Duodenal mucosa (tissue), 2 donors: ENCODE results near the gene ABCF3.

Experiments used
- H3K27ac ChIP-seq: one replicate; pipeline ENCODE4 v1.7.0; 2013; ENCODE audit warnings: low read depth, low read length
- H3K27me3 ChIP-seq, 2 donors: one replicate each; pipeline ENCODE4 v1.7.0; 2013; ENCODE audit warnings: low read length in 2 of 2, control low read depth in 1 of 2; ENCODE audit not compliant: insufficient read depth in 2 of 2, control insufficient read depth in 1 of 2
- H3K36me3 ChIP-seq, 2 donors: one replicate each; pipeline ENCODE4 v1.7.0; 2013; ENCODE audit warnings: low read length in 2 of 2, control low read depth in 1 of 2; ENCODE audit not compliant: insufficient read depth in 2 of 2, control insufficient read depth in 1 of 2
- H3K4me1 ChIP-seq, 2 donors: one replicate each; pipeline ENCODE4 v1.7.0; 2013; ENCODE audit warnings: low read length in 2 of 2, control low read depth in 1 of 2; ENCODE audit not compliant: insufficient read depth in 2 of 2, control insufficient read depth in 1 of 2
- H3K4me3 ChIP-seq, 2 donors: one replicate each; pipeline ENCODE4 v1.7.0; 2013; ENCODE audit warnings: low read length in 2 of 2, low read depth in 1 of 2
- H3K9ac ChIP-seq, 2 donors: one replicate each; pipeline ENCODE4 v1.7.0; 2013; ENCODE audit warnings: low read length in 2 of 2, low read depth in 1 of 2
- H3K9me3 ChIP-seq, 2 donors: one replicate each; pipeline ENCODE4 v1.7.0; 2013; ENCODE audit warnings: low read length in 2 of 2, control low read depth in 1 of 2; ENCODE audit not compliant: control insufficient read depth in 1 of 2

Gene ABCF3

GRCh38 chr3:184165543-184165942 lies 20.5 kb upstream of the ABCF3 start:
- Histone ChIP-seq H3K4me3 (no peak overlapping the region), H3K27me3 (no peaks in the 10 kb centered on the region), H3K36me3 (peaks cover 51 to 72% of the 10 kb centered on the region in 2 donors)

GRCh38 chr3:184166671-184167070 lies 19.3 kb upstream of the ABCF3 start:
- Histone ChIP-seq H3K36me3 (peaks cover 56 to 83% of the 10 kb centered on the region in 2 donors), H3K9ac (no peak overlapping the region), H3K4me1 (no peaks in the 10 kb centered on the region), H3K9me3 (no peaks in the 10 kb centered on the region), H3K27ac (no peak overlapping the region), H3K4me3 (no peak overlapping the region), H3K27me3 (no peaks in the 10 kb centered on the region)

More at GRCh38 chr3:184165543-184165942, 20.5 kb upstream of the ABCF3 start:
- no peak overlapping the region for H3K9ac ChIP-seq
- H3K9me3 ChIP-seq, result no peaks in the 10 kb centered on the region
- peaks cover 0 to 5% of the 10 kb centered on the region in 2 donors for H3K4me1 ChIP-seq
- H3K27ac ChIP-seq, result no peak overlapping the region

DNA sequence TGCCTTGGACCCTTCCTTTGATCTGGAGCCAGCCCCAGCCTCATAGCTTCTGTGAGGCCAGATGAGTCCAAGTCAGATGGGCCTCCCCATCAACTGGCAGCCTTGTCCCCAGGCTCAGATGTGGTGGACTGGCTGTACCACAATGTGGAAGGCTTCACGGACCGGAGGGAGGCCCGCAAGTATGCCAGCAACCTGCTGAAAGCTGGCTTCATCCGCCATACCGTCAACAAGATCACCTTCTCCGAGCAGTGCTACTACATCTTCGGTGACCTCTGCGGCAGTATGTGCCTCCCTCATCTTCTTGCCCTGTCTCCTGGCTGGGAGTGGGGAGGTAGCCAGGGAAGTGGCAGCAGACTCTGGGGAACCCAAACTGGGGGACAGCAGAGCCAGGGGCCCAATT lies 18.2 kb upstream of the ABCF3 start:
- Histone ChIP-seq H3K9ac (no peak overlapping the region), H3K27ac (no peak overlapping the region), H3K36me3 (peaks cover 58 to 84% of the 10 kb centered on the region in 2 donors), H3K9me3 (no peaks in the 10 kb centered on the region), H3K4me3 (no peak overlapping the region), H3K4me1 (no peaks in the 10 kb centered on the region), H3K27me3 (no peaks in the 10 kb centered on the region)

DNA sequence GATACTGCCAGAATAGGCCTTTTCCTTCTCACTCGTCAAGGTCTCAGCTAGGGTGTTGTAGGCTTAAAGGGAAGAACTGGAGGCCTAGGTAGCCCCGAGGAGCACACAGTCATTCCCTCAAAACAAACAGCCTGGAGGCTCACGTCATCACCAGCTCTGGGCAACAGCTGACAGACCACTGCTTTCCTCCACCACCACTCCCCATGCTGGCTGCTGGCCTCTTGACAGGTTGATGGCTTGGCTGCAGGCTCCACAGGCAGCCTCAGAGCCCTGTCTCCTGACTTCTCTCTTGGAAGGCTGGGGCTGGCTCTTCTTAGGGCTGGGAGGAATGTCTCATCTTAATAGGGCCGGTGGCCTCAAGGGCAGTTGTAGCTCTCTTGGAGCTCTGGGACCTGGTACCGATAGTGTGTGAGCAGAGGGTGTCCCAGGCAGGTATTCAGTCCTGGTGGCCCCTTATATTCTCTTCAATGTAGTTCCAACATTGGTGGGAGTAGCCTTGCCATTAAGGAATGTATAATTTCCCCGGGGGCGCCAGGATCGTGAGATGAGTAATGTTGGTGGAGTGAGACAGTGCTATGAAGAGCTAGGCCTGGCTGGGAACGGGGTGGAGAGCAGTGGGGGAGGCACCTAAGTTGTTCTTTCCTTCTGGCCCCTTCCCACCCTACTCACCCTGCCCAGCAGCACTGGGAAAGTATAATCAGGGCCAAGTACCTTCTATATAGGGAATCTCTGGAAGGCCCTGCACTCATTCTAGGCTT lies 17.5 kb upstream of the ABCF3 start:
- Histone ChIP-seq H3K9me3 (no peaks in the 10 kb centered on the region), H3K27ac (no peak overlapping the region), H3K4me3 (no peak overlapping the region), H3K4me1 (no peaks in the 10 kb centered on the region), H3K9ac (no peak overlapping the region), H3K27me3 (no peaks in the 10 kb centered on the region), H3K36me3 (peaks cover 57 to 79% of the 10 kb centered on the region in 2 donors)

GRCh38 chr3:184169896-184170875 lies 15.8 kb upstream of the ABCF3 start:
- no peak overlapping the region for H3K9ac ChIP-seq
- H3K4me3 ChIP-seq, result no peak overlapping the region
- H3K4me1 ChIP-seq, result peaks cover 0 to 5% of the 10 kb centered on the region in 2 donors
- H3K36me3 ChIP-seq, result peaks cover 41 to 62% of the 10 kb centered on the region in 2 donors
- no peaks in the 10 kb centered on the region for H3K27me3 ChIP-seq
- no peaks in the 10 kb centered on the region for H3K9me3 ChIP-seq
- H3K27ac ChIP-seq, result no peak overlapping the region

GRCh38 chr3:184171562-184171961 lies 14.4 kb upstream of the ABCF3 start:
- peaks cover 29 to 48% of the 10 kb centered on the region in 2 donors for H3K36me3 ChIP-seq
- H3K4me3 ChIP-seq, result no peak overlapping the region
- H3K9me3 ChIP-seq, result no peaks in the 10 kb centered on the region
- H3K27ac ChIP-seq, result no peak overlapping the region
- no peak overlapping the region for H3K9ac ChIP-seq
- H3K4me1 ChIP-seq, result peaks cover 13 to 16% of the 10 kb centered on the region in 2 donors
- H3K27me3 ChIP-seq, result no peaks in the 10 kb centered on the region

GRCh38 chr3:184172681-184173373 lies 13.2 kb upstream of the ABCF3 start:
- Histone ChIP-seq H3K4me3 (no peak overlapping the region), H3K27ac (no peak overlapping the region), H3K4me1 (peaks cover 25 to 29% of the 10 kb centered on the region in 2 donors), H3K9ac (no peak overlapping the region), H3K36me3 (peaks cover 29 to 45% of the 10 kb centered on the region in 2 donors), H3K27me3 (no peaks in the 10 kb centered on the region), H3K9me3 (no peaks in the 10 kb centered on the region)

DNA sequence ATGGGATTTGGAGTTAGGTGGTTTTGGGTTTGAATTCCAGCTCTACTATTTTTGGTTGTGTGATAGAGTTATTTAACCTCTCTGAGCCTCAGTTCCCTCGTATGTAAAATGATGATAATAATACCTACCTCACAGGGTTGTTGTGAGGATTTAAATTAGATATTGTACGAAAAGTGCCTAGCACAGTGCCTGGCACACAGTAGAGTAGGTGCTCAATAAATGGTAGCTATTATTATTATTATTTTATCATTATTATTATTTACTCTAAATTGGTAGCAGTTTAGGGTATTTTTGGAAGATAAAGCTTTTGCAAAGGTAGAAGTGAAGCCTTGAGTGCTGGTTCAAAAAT lies 12.7 kb upstream of the ABCF3 start:
- H3K9me3 ChIP-seq, result no peaks in the 10 kb centered on the region
- H3K4me1 ChIP-seq, result peaks cover 30 to 34% of the 10 kb centered on the region in 2 donors
- H3K27ac ChIP-seq, result no peak overlapping the region
- H3K36me3 ChIP-seq, result peaks cover 29 to 45% of the 10 kb centered on the region in 2 donors
- H3K4me3 ChIP-seq, result no peak overlapping the region
- no peak overlapping the region for H3K9ac ChIP-seq
- H3K27me3 ChIP-seq, result no peaks in the 10 kb centered on the region

- peak overlapping the region in 1 of 2 donors; percentile 16 for H3K4me3 ChIP-seq
- peak overlapping the region in 1 of 2 donors; percentile 31 for H3K9ac ChIP-seq
- H3K27ac ChIP-seq, result no peak overlapping the region
- peaks cover 33 to 46% of the 10 kb centered on the region in 2 donors for H3K36me3 ChIP-seq
- no peaks in the 10 kb centered on the region for H3K27me3 ChIP-seq
- peaks cover 40 to 43% of the 10 kb centered on the region in 2 donors for H3K4me1 ChIP-seq
- H3K9me3 ChIP-seq, result no peaks in the 10 kb centered on the region
Measured at GRCh38 chr3:184174284-184174645, 11.7 kb upstream of the ABCF3 start.
